Measurements from ENCODE around the gene SRGAP2C.
"Not testable (repeated sequence)": the region's sequence is repeated elsewhere in the genome, so short reads cannot be mapped to it uniquely, and the experiment has no call there.

- not testable (repeated sequence) for TF ChIP-seq POLR2A, CTCF (IDR thresholded peaks at IDR 0.05)
Measured at GRCh38 chr1:121215699-121216417, 31.1 kb downstream of the SRGAP2C start.
